Natural killer cell (primary cell): Measurements from ENCODE around the gene TBL1XR1. TPM values are rescaled to one million over a fixed set of nuclear protein-coding genes. Genes with fewer than 3 reads are reported as not detected.

Source experiments
- ATAC-seq, 3 donors: fragments of 150-1000 bp in 2 of 3; fragments of 200-7000 bp in 1 of 3; cut with Tn5 transposase; 1 replicate in 1 of 3; 2 replicates in 2 of 3; pipeline ENCODE4 v1.10.0; 2021; ENCODE audit warnings: mild to moderate bottlenecking in 2 of 3, moderate library complexity in 2 of 3
- DNase-seq, 2 donors: peaks; one replicate each; pipeline versions ENCODE4 v3.0.0 to v3.0.0-alpha.2; 2013 to 2021; ENCODE audit warnings: mixed read lengths in 1 of 2
- H3K27ac ChIP-seq: one replicate; pipeline ENCODE4 v1.5.1; 2013; ENCODE audit warnings: mild to moderate bottlenecking, low read length
- H3K27me3 ChIP-seq: one replicate; pipeline ENCODE4 v1.6.1; 2013; ENCODE audit warnings: low read length; ENCODE audit not compliant: control insufficient read depth, insufficient read depth
- H3K36me3 ChIP-seq: one replicate; pipeline ENCODE4 v1.6.1; 2013; ENCODE audit warnings: low read length; ENCODE audit not compliant: control insufficient read depth, insufficient read depth
- H3K4me1 ChIP-seq: one replicate; pipeline ENCODE4 v1.6.1; 2013; ENCODE audit warnings: low read length; ENCODE audit not compliant: control insufficient read depth, insufficient read depth
- H3K4me3 ChIP-seq: one replicate; pipeline ENCODE4 v1.5.1; 2013; ENCODE audit warnings: low read length
- H3K9me3 ChIP-seq: one replicate; pipeline ENCODE4 v1.6.1; 2013; ENCODE audit warnings: low read length; ENCODE audit not compliant: control insufficient read depth, insufficient read depth
- H3K27ac Mint-ChIP-seq, 2 donors: one replicate each; pipeline ENCODE4 v1.8.0; 2022; ENCODE audit warnings: mild to moderate bottlenecking in 2 of 2, mixed read lengths in 2 of 2, moderate library complexity in 1 of 2
- H3K27me3 Mint-ChIP-seq, 2 donors: one replicate each; pipeline ENCODE4 v1.8.0; 2022; ENCODE audit warnings: low read depth in 2 of 2, mixed read lengths in 2 of 2
- H3K36me3 Mint-ChIP-seq: one replicate; pipeline ENCODE4 v1.8.0; 2022; ENCODE audit warnings: mixed read lengths
- H3K4me1 Mint-ChIP-seq, 2 donors: one replicate each; pipeline ENCODE4 v1.8.0; 2022; ENCODE audit warnings: mixed read lengths in 2 of 2
- H3K4me3 Mint-ChIP-seq: one replicate; pipeline ENCODE4 v1.8.0; 2022; ENCODE audit warnings: mild to moderate bottlenecking, moderate library complexity, mixed read lengths
- H3K9me3 Mint-ChIP-seq, 2 donors: one replicate each; pipeline ENCODE4 v1.8.0; 2022; ENCODE audit warnings: mixed read lengths in 2 of 2
- WGBS: methylation state at CpG from one replicate; pipeline ENCODE4 v1.1.7; 2013; ENCODE audit warnings: missing lambda C conversion rate; ENCODE audit not compliant: insufficient coverage; 5-methylcytosine and 5-hydroxymethylcytosine counted together
- intact Hi-C: fragments of 100-400 bp; cut with micrococcal nuclease; formaldehyde crosslinking; loops from one replicate; pipeline ENCODE4 v1.14.2; 2022
- total RNA-seq, 4 donors: library from RNA; stranded (reverse); fragments of 120-200 nt in 1 of 4; gene quantifications; one replicate each; pipeline versions ENCODE4 v1.2.3 to v1.2.4, GENCODE V29; 2013 to 2022
- TF ChIP-seq, protein P1 (sequence below): fragments of 200-600 bp; IDR thresholded peaks from one replicate; pipeline ENCODE4 v1.8.0; 2022; ENCODE audit warnings: antibody characterized with exemption

The TBL1XR1 gene
- total RNA-seq, 3 donors from 2014 or later (not counting 1 experiment from before 2014, with no cell fraction given), result 74.6 to 118 (median 81.7) TPM

DNA sequence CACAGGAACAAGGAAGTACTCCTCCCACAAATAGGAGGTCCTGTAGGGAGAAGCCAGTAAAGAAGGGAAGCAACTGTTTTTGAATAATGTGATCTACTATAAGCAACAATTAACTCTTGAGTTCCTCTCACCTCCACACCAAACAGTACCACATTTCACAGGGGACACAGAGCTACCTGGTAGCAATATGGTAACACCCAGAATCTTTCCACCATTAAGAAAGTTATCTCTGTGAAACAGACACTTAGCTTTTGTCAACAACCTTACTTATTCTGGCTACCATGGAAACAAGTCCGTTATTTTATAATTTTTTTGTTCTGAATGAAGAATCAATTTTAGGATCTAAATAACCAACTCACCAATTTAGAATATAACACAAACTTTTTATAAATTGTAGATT, 49.5 kb downstream of the TBL1XR1 start:
- no peaks in the 10 kb centered on the region for H3K27me3 Mint-ChIP-seq
- no peaks in the 10 kb centered on the region for H3K9me3 ChIP-seq
- peaks cover 72 to 74% of the 10 kb centered on the region in 2 donors for H3K4me1 Mint-ChIP-seq
- peak overlapping the region; percentile 10 to 67 for H3K27ac Mint-ChIP-seq
- WGBS, result no CpG with 5 or more reads among the region's 1 CpG
- ATAC-seq (no peak), DNase-seq (no peak)
- intact Hi-C loops, result loop anchor here (5.0 kb wide), 1 partner anchor 210 kb away; no protein-coding TSS in a partner anchor
- TF ChIP-seq, protein P1, sequence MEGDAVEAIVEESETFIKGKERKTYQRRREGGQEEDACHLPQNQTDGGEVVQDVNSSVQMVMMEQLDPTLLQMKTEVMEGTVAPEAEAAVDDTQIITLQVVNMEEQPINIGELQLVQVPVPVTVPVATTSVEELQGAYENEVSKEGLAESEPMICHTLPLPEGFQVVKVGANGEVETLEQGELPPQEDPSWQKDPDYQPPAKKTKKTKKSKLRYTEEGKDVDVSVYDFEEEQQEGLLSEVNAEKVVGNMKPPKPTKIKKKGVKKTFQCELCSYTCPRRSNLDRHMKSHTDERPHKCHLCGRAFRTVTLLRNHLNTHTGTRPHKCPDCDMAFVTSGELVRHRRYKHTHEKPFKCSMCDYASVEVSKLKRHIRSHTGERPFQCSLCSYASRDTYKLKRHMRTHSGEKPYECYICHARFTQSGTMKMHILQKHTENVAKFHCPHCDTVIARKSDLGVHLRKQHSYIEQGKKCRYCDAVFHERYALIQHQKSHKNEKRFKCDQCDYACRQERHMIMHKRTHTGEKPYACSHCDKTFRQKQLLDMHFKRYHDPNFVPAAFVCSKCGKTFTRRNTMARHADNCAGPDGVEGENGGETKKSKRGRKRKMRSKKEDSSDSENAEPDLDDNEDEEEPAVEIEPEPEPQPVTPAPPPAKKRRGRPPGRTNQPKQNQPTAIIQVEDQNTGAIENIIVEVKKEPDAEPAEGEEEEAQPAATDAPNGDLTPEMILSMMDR, result no peak
- no peak overlapping the region for H3K27ac ChIP-seq
- no peak overlapping the region for H3K4me3 Mint-ChIP-seq
- no peaks in the 10 kb centered on the region for H3K36me3 ChIP-seq
- H3K9me3 Mint-ChIP-seq, result no peaks in the 10 kb centered on the region
- H3K4me3 ChIP-seq, result no peak overlapping the region
- no peaks in the 10 kb centered on the region for H3K36me3 Mint-ChIP-seq
- peaks cover 28% of the 10 kb centered on the region for H3K4me1 ChIP-seq
- no peaks in the 10 kb centered on the region for H3K27me3 ChIP-seq

GRCh38 chr3:177146646-177147045, 50.6 kb downstream of the TBL1XR1 start:
- intact Hi-C loops, result loop anchor here (5.0 kb wide), 1 partner anchor 211 kb away; no protein-coding TSS in a partner anchor

DNA sequence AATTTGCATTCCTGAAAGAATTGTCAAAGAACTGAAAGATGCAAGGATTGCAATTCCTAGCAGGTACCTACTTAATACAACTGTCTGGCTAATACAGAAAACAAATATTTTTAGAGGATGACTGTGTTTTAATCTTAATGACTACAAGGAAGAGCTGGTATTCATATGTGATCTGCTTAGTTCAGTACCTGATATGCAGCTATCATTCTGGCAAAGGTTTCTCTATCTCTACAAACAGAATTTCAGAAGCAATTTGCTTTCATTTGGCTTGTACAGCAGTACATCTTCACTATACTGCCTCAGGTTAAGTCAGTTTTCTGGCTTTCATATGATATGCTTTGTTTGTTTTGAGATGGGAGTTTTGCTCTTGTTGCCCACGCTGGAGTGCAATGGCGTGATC, 51.3 kb downstream of the TBL1XR1 start:
- H3K9me3 Mint-ChIP-seq, result no peaks in the 10 kb centered on the region
- no peaks in the 10 kb centered on the region for H3K36me3 Mint-ChIP-seq
- peaks cover 16% of the 10 kb centered on the region for H3K4me1 ChIP-seq

More at GRCh38 chr3:177146646-177147045, 50.6 kb downstream of the TBL1XR1 start:
- ATAC-seq, result no peak
- H3K27ac ChIP-seq, result no peak overlapping the region
- WGBS, result 54% methylated on average over 4 of the region's 4 CpGs
- H3K9me3 Mint-ChIP-seq, result no peaks in the 10 kb centered on the region
- no peak overlapping the region for H3K4me3 Mint-ChIP-seq
- H3K36me3 Mint-ChIP-seq, result no peaks in the 10 kb centered on the region
- TF ChIP-seq, protein P1, result no peak
- no peaks in the 10 kb centered on the region for H3K36me3 ChIP-seq
- H3K9me3 ChIP-seq, result no peaks in the 10 kb centered on the region
- H3K27ac Mint-ChIP-seq, result peak overlapping the region; percentile 61 to 87
- H3K4me1 ChIP-seq, result peaks cover 22% of the 10 kb centered on the region
- H3K27me3 Mint-ChIP-seq, result no peaks in the 10 kb centered on the region
- peak in 1 of 2 donors; percentile 31 for DNase-seq
- H3K27me3 ChIP-seq, result no peaks in the 10 kb centered on the region
- H3K4me3 ChIP-seq, result no peak overlapping the region
- peaks cover 69 to 71% of the 10 kb centered on the region in 2 donors for H3K4me1 Mint-ChIP-seq

More for the DNA sequence above, 51.3 kb downstream of the TBL1XR1 start:
- H3K27me3 Mint-ChIP-seq, result no peaks in the 10 kb centered on the region
- intact Hi-C loops, result loop anchor here (2.0 to 5.0 kb wide), 2 partner anchors 53 to 211 kb away; no protein-coding TSS in a partner anchor
- WGBS, result 84% methylated on average over 2 of the region's 2 CpGs
- peak overlapping the region; percentile 87 to 90 for H3K27ac Mint-ChIP-seq
- TF ChIP-seq, protein P1, result no peak
- Histone ChIP-seq H3K4me3 (no peak overlapping the region), H3K36me3 (no peaks in the 10 kb centered on the region), H3K27ac (peak overlapping the region; percentile 68), H3K9me3 (no peaks in the 10 kb centered on the region), H3K27me3 (no peaks in the 10 kb centered on the region)
- ATAC-seq (no peak), DNase-seq (peak in 1 of 2 donors; percentile 42)
- peaks cover 64 to 67% of the 10 kb centered on the region in 2 donors for H3K4me1 Mint-ChIP-seq
- peak overlapping the region; percentile 71 for H3K4me3 Mint-ChIP-seq
